Ureter (tissue), 1 donor: Measurements from ENCODE around the gene AXIN1. TPM values are rescaled to one million over a fixed set of nuclear protein-coding genes. Genes with fewer than 3 reads are reported as not detected.
"Not testable (repeated sequence)": the region's sequence is repeated elsewhere in the genome, so short reads cannot be mapped to it uniquely, and the experiment has no call there.

Source experiments
- DNase-seq: peaks from one replicate; pipeline ENCODE4 v3.0.0-alpha.2; 2020; ENCODE audit warnings: low spot score
- total RNA-seq: library from RNA; stranded (reverse); gene quantifications from one replicate; pipeline ENCODE4 v1.2.4, GENCODE V29; 2023
- donor health status: DM: yes; HTN: yes; CAD: no.

AXIN1 gene
- total RNA-seq, 1 donor from 2014 or later = 20.1 TPM

- not testable (repeated sequence) for DNase-seq
Observed at GRCh38 chr16:334164-334832, 18.2 kb downstream of the AXIN1 start.

DNA sequence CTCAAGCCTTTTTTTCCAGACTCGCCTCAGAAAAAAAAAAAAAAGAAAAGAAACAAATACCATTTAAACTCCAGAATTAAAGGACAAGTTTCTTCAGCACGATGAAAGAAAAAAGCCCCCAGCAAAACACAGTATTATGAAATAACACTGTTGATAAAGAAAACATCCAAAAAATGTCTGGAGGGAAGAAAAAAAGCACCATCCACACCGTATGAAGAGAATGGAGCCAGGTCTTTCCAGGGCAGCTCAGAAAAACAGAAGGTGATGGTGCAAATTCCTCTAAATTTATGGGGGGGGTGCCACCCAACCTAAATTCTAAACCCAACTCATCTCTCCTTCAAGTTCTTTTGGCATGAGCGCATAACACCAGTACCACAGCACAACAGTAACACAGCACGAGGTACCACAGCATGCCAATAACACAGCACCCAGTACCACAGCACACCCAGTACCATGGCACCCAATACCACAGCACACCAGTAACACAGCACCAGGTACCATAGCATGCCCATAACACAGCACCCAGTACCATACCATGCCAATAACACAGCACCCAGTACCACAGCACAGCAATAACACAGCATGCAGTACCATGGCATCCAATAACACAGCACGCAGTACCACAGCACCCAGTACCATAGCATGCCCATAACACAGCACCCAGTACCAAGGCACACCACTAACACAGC is 19.0 kb downstream of the AXIN1 start:
- DNase-seq = no peak

- not testable (repeated sequence) for DNase-seq
Observed at GRCh38 chr16:331181-331814, 21.2 kb downstream of the AXIN1 start.

DNA sequence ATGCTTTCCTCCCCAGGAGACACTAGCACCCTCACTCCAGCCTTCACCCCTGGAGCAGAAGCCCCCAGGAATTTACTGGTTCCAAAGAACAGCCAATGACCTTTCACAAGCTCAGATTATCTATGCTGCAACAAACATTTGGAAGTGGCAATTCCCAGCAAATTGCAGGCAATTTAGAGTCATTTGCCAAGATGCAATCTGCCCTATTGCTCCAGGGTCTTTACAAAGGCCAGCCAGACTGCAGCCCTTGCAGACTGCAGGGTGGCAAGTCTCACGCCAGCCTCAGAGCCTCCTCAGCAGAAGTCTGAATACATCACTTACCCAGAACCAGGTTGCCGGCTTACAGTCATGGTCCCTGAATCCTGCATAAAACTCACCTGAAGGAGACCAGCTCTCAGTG is 21.8 kb downstream of the AXIN1 start:
- no peak for DNase-seq

GRCh38 chr16:325375-326145 is 27.0 kb downstream of the AXIN1 start:
- no peak for DNase-seq

DNA sequence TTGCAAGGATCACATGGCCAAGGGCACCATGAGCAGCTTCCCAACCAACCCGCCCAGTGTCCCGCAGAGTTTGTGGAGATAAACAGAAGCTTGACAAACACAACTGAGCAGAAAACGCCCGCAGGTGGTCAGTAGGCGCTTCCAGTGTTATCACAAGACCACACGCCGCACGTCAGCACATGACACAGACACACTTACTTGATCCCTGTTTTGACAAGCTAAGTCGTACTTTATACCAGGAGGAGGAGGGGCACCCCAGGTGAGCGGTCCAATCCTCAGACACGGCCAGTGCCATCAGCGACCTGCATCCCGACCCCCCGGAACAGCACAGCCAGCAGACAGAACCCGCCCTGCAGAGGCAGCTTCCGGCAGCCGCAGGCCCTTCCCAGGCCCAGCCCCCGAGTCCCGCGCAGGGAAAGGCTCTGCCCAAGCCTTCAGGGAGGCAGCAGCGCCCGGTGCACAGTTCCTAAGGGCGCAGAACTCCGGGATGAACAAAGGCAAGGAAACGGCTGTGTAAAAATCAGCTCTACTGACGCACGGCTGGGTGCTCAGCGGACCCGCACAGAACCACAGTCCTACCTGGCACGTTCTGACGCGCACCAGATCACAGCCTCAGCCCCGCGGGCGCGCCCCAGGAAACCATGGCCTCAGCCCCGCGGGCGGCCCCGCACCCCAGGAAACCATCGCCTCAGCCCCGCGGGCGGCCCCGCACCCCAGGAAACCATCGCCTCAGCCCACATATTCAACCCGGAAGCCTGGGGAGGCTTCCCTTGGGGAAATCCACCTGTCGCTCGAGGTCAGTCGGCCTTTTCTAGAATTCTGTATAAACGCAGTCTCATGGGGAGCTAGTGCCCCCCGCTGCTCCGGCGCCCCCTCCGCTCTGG is 27.8 kb downstream of the AXIN1 start:
- DNase-seq = no peak

DNA sequence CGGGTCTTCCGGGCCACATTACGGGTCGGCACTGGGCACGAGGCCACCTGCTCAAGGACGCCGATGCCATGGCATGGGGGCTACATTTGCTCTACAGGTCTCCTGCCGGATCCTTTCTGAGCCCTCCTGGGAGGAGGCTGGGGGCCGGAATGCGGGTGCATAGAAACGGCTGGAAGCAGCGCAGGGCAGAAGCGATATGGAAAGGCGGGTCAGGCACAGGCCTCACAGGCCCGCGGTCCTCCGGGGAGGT is 28.4 kb downstream of the AXIN1 start:
- no peak for DNase-seq

- no peak for DNase-seq
Observed at GRCh38 chr16:322476-323143, 29.9 kb downstream of the AXIN1 start.

GRCh38 chr16:321532-321931 is 31.0 kb downstream of the AXIN1 start:
- DNase-seq = no peak

DNA sequence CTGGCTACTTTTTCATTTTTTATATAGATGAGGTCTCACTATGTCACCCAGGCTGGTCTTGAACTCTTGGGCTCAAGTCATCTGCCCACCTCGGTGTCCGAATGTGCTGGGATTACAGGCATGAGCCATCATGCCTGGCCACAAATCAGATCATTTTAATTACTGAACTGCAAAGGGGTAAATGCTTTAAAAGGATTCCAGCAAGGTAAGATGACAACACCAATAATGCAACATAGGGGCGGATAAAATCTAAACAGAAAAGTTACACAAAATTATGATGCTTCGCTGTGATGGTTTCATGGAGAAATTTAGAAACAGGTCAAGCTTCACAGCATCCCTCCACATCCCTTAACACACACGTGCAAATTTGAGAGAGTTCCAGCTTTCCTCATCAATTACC is 32.3 kb downstream of the AXIN1 start:
- no peak for DNase-seq

DNA sequence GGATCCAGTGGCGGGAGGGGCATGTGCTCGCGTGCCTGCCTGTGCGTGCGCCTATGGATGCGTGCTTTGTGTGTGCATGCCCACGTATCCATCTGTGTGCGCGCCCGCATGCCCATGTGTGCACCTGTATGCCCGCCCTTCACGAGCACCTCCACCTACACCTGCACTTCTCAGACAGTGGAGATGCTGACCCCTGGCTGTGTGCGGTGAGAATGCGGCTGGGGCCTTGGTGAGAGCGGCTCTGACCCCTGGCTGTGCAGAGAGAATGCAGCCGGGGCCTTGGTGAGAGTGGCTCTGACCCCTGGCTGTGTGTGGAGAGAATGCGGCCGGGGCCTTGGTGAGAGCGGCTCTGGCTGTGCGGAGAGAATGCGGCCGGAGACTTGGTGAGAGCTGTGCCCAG is 33.9 kb downstream of the AXIN1 start:
- DNase-seq = no peak

GRCh38 chr16:317583-317982 is 34.9 kb downstream of the AXIN1 start:
- no peak for DNase-seq

DNA sequence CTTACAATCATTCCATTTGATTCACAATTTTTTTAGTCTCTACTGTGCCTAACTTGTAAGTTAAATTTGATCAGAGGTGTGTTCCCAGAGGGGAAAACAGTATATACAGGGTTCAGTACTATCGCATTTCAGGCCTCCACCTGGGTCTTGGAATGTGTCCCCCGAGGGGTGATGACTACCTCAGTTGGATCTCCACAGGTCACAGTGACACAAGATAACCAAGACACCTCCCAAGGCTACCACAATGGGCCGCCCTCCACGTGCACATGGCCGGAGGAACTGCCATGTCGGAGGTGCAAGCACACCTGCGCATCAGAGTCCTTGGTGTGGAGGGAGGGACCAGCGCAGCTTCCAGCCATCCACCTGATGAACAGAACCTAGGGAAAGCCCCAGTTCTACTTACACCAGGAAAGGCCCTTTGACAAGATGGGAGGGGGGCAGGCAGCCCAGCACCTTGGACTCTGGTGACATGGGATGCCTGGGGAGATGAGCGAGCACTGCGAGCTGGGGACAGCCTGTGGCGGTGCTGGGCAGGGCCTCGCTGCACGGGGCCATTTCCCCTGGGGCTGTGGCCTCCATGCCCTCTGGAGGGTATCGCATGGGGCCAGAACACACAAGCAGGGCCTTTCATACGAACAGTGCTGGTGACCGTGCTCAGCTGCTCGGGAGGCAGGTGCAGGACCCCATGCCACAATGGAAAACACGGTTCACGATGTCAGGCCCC is 35.6 kb downstream of the AXIN1 start:
- no peak for DNase-seq

- no peak for DNase-seq
Observed at GRCh38 chr16:314795-315299, 37.7 kb downstream of the AXIN1 start.

- DNase-seq = no peak
Observed at GRCh38 chr16:314351-314750, 38.2 kb downstream of the AXIN1 start.

DNA sequence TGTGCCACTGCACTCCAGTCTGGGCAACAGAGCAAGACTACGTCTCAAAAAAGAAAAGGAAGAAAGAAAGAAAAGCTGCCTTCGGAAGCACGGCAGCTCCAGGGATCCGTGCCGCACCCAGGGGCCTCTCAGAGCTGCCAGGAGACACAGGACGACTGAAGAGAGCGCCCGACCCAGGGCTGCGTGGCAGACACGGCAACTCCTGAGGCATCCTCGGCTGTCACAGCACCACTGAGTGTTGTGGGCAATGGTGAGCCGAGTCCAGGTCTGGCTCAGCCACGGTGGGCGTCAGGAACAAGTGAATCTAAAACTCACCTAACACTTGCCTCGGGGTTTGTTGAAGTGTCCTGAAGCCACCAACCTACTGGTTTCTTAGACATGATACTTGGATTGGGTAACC is 40.8 kb downstream of the AXIN1 start:
- DNase-seq = no peak

- no peak for DNase-seq
Observed at GRCh38 chr16:309476-309875, 43.0 kb downstream of the AXIN1 start.

- DNase-seq = no peak
Observed at GRCh38 chr16:307691-308312, 44.7 kb downstream of the AXIN1 start.

DNA sequence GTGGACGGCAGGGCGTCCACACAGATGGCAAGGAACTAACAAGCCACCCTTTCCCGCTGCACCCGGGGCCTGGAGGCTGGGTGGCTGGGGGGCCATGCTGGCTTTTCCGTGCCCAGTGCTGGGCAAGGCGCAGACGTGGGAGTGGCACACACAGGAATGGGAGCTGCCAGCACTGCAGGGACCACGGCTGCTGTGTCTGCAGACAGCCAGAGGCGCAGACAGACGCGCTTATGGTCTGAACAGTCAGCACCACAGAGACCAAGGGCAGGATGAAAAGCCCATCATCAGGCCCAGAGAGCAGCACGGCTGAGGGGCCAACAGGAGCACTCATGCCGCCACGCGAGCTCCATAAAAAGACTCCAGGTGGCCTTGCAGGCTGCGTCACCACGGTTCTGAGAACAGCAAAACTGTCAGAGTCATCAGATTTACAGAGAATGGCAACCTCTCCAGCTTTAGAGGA is 45.6 kb downstream of the AXIN1 start:
- DNase-seq = no peak
